Astrocyte (in vitro differentiated cells and primary cell): ENCODE measurements around the gene MSN. TPM values are rescaled to one million over a fixed set of nuclear protein-coding genes. Genes with fewer than 3 reads are reported as not detected.

Experiments
- DNase-seq: peaks from one replicate; pipeline ENCODE4 v3.0.0-alpha.2; 2010; ENCODE audit warnings: low read depth
- FAIRE-seq: peaks from 2 replicates; lab custom pipeline; 2011; peaks lifted over from hg19 to GRCh38; lab: Jason Lieb, UNC
- H2AFZ ChIP-seq: 2 replicates; pipeline ENCODE4 v1.6.0; 2012; ENCODE audit warnings: low read depth, low read length, inconsistent platforms
- H3K27ac ChIP-seq: 2 replicates; pipeline ENCODE4 v1.5.1; 2011; ENCODE audit warnings: low read depth, low read length, inconsistent platforms
- H3K27me3 ChIP-seq: 2 replicates; pipeline ENCODE4 v1.6.0; 2011; ENCODE audit warnings: low read length, inconsistent platforms; ENCODE audit not compliant: insufficient read depth
- H3K36me3 ChIP-seq: 2 replicates; pipeline ENCODE4 v1.5.1; 2011; ENCODE audit warnings: low read length, inconsistent platforms; ENCODE audit not compliant: insufficient read depth
- H3K4me1 ChIP-seq: 2 replicates; pipeline ENCODE4 v1.5.1; 2011; ENCODE audit warnings: low read length, inconsistent platforms; ENCODE audit not compliant: insufficient read depth
- H3K4me2 ChIP-seq: 2 replicates; pipeline ENCODE4 v1.6.0; 2012; ENCODE audit warnings: low read length, inconsistent platforms
- H3K4me3 ChIP-seq: 2 replicates; pipeline ENCODE4 v1.5.1; 2011; ENCODE audit warnings: low read depth, mild to moderate bottlenecking, low read length, inconsistent platforms; ENCODE audit not compliant: insufficient read depth
- H3K79me2 ChIP-seq: 2 replicates; pipeline ENCODE4 v1.6.0; 2012; ENCODE audit warnings: mild to moderate bottlenecking, low read length, inconsistent platforms; ENCODE audit not compliant: insufficient read depth
- H3K9ac ChIP-seq: 2 replicates; pipeline ENCODE4 v1.6.0; 2012; ENCODE audit warnings: mild to moderate bottlenecking, low read length, inconsistent platforms
- H3K9me3 ChIP-seq: 2 replicates; pipeline ENCODE4 v1.5.1; 2012; ENCODE audit warnings: low read depth, mild to moderate bottlenecking, low read length, inconsistent platforms; ENCODE audit not compliant: insufficient read depth
- H4K20me1 ChIP-seq: 2 replicates; pipeline ENCODE4 v1.6.0; 2012; ENCODE audit warnings: low read length, inconsistent platforms; ENCODE audit not compliant: insufficient read depth
- H3K27ac Mint-ChIP-seq: one replicate; pipeline ENCODE4 v1.8.0; 2021; ENCODE audit warnings: mild to moderate bottlenecking, mixed read lengths; ENCODE audit not compliant: unreplicated experiment
- H3K27me3 Mint-ChIP-seq: one replicate; pipeline ENCODE4 v1.8.0; 2021; ENCODE audit warnings: low read depth, mixed read lengths; ENCODE audit not compliant: unreplicated experiment
- H3K36me3 Mint-ChIP-seq: one replicate; pipeline ENCODE4 v1.8.0; 2021; ENCODE audit warnings: low read depth, mixed read lengths; ENCODE audit not compliant: unreplicated experiment
- H3K4me1 Mint-ChIP-seq: one replicate; pipeline ENCODE4 v1.8.0; 2021; ENCODE audit warnings: low read depth, mixed read lengths; ENCODE audit not compliant: unreplicated experiment
- H3K4me3 Mint-ChIP-seq: one replicate; pipeline ENCODE4 v1.8.0; 2021; ENCODE audit warnings: mild to moderate bottlenecking, moderate library complexity, mixed read lengths; ENCODE audit not compliant: unreplicated experiment
- H3K9me3 Mint-ChIP-seq: one replicate; pipeline ENCODE4 v1.8.0; 2021; ENCODE audit warnings: mild to moderate bottlenecking, mixed read lengths; ENCODE audit not compliant: unreplicated experiment
- EZH2 ChIP-seq: IDR thresholded peaks from 2 replicates; pipeline ENCODE4 v1.6.1; 2012; ENCODE audit warnings: mild to moderate bottlenecking, low read length, inconsistent platforms; ENCODE audit not compliant: insufficient read depth
- total RNA-seq: library from RNA; stranded (reverse); gene quantifications from 2 replicates; pipeline ENCODE4 v1.2.1, GENCODE V29; 2021
- TF ChIP-seq, protein P1 (sequence below): IDR thresholded peaks from 2 replicates; pipeline ENCODE4 v1.5.1; 2011; ENCODE audit warnings: low read depth, mild to moderate bottlenecking, inconsistent platforms, low read length, moderate library complexity; ENCODE audit not compliant: insufficient read depth

Gene MSN
- total RNA-seq, 1 donor from 2014 or later, result 369 TPM

DNA sequence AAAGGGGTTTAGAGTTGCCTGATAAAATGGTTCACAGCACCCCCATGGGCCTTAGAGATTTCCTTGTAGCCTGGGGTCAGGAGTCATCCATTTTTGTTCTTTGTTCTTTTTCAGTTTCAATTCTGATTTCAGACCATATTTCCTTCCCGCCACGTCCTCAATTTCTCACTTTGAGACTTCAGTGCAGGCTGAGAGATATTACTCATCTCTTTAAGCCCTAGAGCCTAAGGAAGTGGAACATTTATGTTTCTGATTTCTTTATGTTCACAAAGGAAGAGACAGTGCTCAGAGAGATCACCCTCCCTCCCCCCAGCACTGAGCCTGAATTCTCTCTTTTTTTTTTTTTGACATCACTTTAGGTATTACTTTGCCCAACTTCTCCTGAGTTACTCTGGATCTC lies 56.3 kb downstream of the MSN start:
- Histone ChIP-seq H3K79me2 (peaks cover 94% of the 10 kb centered on the region), H3K9me3 (no peaks in the 10 kb centered on the region), H3K36me3 (peaks cover 10% of the 10 kb centered on the region), H3K4me1 (peaks cover 2% of the 10 kb centered on the region), H4K20me1 (peaks cover 95% of the 10 kb centered on the region), H3K4me2 (peak overlapping the region; percentile 19), H3K4me3 (no peak overlapping the region), H3K27ac (no peak overlapping the region), H3K9ac (peak overlapping the region; percentile 18), H2AFZ (no peak overlapping the region), H3K27me3 (no peaks in the 10 kb centered on the region)
- DNase-seq, result no peak
- Mint-ChIP-seq H3K36me3 (peaks cover 13% of the 10 kb centered on the region), H3K27ac (peak overlapping the region; percentile 53), H3K4me3 (no peak overlapping the region), H3K9me3 (no peaks in the 10 kb centered on the region), H3K4me1 (peaks cover 5% of the 10 kb centered on the region), H3K27me3 (no peaks in the 10 kb centered on the region)
- peak; percentile 78 for FAIRE-seq
- TF ChIP-seq, protein P1, sequence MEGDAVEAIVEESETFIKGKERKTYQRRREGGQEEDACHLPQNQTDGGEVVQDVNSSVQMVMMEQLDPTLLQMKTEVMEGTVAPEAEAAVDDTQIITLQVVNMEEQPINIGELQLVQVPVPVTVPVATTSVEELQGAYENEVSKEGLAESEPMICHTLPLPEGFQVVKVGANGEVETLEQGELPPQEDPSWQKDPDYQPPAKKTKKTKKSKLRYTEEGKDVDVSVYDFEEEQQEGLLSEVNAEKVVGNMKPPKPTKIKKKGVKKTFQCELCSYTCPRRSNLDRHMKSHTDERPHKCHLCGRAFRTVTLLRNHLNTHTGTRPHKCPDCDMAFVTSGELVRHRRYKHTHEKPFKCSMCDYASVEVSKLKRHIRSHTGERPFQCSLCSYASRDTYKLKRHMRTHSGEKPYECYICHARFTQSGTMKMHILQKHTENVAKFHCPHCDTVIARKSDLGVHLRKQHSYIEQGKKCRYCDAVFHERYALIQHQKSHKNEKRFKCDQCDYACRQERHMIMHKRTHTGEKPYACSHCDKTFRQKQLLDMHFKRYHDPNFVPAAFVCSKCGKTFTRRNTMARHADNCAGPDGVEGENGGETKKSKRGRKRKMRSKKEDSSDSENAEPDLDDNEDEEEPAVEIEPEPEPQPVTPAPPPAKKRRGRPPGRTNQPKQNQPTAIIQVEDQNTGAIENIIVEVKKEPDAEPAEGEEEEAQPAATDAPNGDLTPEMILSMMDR, result no peak
- TF ChIP-seq EZH2, result no peak

DNA sequence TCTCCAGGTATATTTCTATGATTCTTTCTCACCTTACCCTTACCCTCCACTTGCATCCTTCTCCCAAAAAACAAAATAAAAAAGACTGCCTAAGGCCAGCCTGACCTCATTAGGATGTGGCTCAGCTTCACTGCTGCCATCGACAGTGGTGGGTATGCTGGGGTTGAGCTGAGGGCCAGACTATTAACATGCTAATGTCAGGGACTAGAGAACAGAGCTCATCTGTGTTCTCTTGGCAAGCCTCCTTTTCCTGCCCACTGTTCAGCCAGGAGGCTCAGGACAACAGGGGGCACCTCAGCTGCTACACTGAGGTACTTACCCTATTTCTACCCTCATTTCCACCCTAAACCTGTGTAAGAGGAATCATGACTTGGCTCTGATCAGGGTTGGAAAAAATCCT lies 59.3 kb downstream of the MSN start:
- Histone ChIP-seq H3K27me3 (no peaks in the 10 kb centered on the region), H3K27ac (no peak overlapping the region), H2AFZ (no peak overlapping the region), H3K9me3 (no peaks in the 10 kb centered on the region), H3K36me3 (peaks cover 30% of the 10 kb centered on the region), H3K9ac (no peak overlapping the region), H3K4me1 (peaks cover 2% of the 10 kb centered on the region), H3K4me2 (no peak overlapping the region), H3K4me3 (no peak overlapping the region), H3K79me2 (peaks cover 93% of the 10 kb centered on the region), H4K20me1 (peaks cover 95% of the 10 kb centered on the region)
- Mint-ChIP-seq H3K27me3 (no peaks in the 10 kb centered on the region), H3K36me3 (peaks cover 13% of the 10 kb centered on the region), H3K9me3 (no peaks in the 10 kb centered on the region), H3K4me1 (peaks cover 5% of the 10 kb centered on the region), H3K4me3 (no peak overlapping the region), H3K27ac (no peak overlapping the region)
- FAIRE-seq, result peak; percentile 63
- DNase-seq, result no peak
- no peak for TF ChIP-seq EZH2
- TF ChIP-seq, protein P1, result no peak

DNA sequence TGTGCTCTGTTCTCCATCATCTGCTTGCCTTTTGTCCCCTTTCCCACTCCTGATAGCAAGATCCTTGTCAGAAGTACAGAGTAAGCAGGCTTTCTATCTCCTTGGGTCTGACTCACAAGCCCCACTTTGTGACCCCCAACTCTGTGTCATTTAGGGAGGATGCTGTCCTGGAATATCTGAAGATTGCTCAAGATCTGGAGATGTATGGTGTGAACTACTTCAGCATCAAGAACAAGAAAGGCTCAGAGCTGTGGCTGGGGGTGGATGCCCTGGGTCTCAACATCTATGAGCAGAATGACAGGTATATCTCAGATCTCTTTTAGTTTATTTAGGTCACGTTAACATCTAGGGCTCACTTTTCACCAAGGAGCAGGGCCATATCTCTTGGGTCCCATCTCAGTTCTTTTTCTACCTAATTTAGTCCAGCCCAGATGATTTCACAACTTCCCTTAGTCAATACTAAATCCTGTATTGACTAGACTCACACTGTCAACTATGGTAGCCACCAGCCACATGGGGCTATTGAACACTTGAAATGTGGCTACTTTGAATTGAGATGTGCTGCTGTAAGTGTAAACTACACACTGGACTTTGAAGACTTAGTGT lies 64.3 kb downstream of the MSN start:
- Histone ChIP-seq H2AFZ (no peak overlapping the region), H3K9ac (no peak overlapping the region), H3K36me3 (peaks cover 51% of the 10 kb centered on the region), H3K27ac (no peak overlapping the region), H3K79me2 (peaks cover 53% of the 10 kb centered on the region), H3K9me3 (no peaks in the 10 kb centered on the region), H3K4me3 (no peak overlapping the region), H3K27me3 (no peaks in the 10 kb centered on the region), H3K4me1 (no peaks in the 10 kb centered on the region), H3K4me2 (no peak overlapping the region), H4K20me1 (peaks cover 82% of the 10 kb centered on the region)
- TF ChIP-seq, protein P1, result no peak
- FAIRE-seq (no peak), DNase-seq (no peak)
- peak overlapping the region; percentile 34 for H3K27ac Mint-ChIP-seq
- no peaks in the 10 kb centered on the region for H3K27me3 Mint-ChIP-seq
- peaks cover 3% of the 10 kb centered on the region for H3K36me3 Mint-ChIP-seq
- H3K9me3 Mint-ChIP-seq, result no peaks in the 10 kb centered on the region
- H3K4me1 Mint-ChIP-seq, result no peaks in the 10 kb centered on the region
- no peak overlapping the region for H3K4me3 Mint-ChIP-seq
